HG03159 (cell line): ENCODE data around the gene TUBB8B.
"Not testable (repeated sequence)": the region's sequence is repeated elsewhere in the genome, so short reads cannot be mapped to it uniquely, and the experiment has no call there.

Experiments
- ATAC-seq: cut with Tn5 transposase; IDR thresholded peaks from one replicate; pipeline ENCODE4 v1.9.1; 2021; ENCODE audit warnings: mild to moderate bottlenecking, moderate library complexity; ENCODE audit not compliant: unreplicated experiment

The TUBB8B gene

DNA sequence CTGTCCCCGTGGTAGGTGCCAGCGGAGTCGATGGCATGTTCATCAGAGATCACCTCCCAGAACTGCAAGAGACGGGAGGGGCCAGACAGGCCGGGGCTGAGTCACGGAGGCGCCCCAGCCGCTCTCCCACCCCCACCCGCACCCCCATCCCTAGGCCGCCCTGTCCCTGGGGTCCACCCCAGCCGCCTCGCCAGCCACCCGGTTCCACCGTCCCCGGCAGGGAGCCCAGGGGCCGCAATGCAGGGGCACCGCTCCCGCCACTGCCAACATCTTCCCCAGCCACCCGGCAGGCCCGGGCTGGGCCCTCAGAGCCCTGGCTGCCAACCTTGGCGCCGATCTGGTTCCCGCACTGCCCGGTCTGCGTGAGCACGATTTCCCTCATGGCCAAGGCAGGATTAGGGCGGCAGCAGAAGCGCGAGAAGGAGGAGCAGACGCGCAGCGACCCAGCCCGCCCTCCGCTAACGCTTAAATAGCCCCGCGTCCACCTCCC lies at the start of gene TUBB8B:
Gene TUBB8B (minus strand): TSS at position 440 of the 490 bp plus-strand sequence. CDS start 58 bp downstream, at position 382.
- ATAC-seq = not testable (repeated sequence)

DNA sequence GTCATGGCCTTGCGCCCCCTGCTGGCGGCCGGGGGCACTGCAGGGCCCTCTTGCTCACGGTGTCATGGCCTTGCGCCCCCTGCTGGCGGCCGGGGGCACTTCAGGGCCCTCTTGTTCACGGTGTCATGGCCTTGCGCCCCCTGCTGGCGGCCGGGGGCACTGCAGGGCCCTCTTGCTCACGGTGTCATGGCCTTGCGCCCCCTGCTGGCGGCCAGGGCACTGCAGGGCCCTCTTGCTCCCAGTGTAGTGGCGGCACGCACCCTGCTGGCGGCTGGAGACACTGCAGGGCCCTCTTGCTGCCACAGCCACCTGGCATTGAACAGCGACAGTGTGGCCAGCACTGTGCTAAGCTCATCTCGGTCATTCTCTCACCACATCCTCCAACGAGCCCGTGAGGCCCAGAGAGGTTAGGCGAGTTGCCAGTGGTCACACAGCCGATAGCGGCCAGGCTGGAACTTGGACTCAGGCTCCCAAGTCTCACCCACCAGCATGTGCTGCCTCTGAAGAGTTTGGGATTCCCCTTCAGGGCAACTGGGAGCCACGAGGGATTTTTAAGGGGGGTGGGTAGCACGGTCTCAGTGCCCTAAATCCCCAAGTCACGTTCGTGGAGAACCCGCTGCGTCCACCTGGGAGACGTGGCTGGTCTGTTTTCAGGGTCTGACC lies 48.0 kb upstream of the TUBB8B start:
- peak; percentile 99 for ATAC-seq

DNA sequence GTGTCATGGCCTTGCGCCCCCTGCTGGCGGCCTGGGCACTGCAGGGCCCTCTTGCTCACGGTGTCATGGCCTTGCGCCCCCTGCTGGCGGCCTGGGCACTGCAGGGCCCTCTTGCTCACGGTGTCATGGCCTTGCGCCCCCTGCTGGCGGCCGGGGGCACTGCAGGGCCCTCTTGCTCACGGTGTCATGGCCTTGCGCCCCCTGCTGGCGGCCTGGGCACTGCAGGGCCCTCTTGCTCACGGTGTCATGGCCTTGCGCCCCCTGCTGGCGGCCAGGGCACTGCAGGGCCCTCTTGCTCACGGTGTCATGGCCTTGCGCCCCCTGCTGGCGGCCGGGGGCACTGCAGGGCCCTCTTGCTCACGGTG lies 47.3 kb upstream of the TUBB8B start:
- not testable (repeated sequence) for ATAC-seq

DNA sequence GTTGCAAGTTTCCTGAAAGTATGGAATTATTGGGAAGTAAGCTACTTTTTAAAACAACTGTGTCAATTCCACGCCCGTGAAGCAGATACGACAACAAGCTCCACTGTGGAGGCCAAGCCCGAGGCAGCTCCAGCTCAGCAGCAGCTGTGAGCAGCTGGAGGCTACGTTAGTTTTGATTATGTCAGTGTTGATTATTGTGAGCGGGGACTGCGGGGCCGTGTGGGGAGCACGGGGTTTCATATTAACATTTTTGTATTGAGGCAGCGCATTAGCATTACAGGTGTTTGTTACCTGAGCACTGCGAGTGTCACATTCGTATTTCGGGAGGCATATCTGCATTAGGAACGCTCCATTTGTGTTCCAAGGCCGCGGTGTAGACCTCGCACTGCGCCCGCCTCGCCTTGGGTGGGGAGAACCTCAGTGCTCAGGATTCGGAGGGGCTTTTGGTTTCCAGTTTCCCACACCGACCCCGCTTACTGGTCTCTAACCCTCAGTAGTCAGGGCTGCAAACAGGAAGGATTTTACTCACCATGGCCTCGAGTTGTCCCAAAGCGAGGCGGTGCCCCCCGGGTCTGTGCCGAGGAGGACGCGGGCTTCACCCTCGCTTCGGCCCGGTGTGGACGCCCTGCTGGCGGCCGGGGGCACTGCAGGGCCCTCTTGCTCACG lies 46.8 kb upstream of the TUBB8B start:
- ATAC-seq = not testable (repeated sequence)

DNA sequence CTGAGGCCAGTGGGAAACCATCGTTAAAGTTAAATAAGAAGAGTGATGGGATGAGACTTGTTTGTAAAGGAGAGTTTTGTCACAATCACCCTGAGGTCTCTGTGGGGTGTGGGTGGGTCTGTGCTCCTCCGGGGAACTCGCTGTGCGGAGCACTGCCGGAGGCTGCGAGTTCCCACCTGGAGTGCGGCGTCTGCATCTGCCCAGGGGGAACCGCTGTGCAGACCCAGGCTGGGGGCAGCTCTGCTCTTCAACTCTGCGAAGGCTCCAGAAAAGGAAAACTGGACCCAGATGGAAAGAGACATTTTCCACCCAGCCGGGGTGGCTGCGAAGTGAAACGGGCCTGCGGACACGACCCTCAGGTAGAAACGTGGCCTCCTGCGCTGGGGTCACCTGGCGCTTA lies 46.2 kb upstream of the TUBB8B start:
- not testable (repeated sequence) for ATAC-seq

DNA sequence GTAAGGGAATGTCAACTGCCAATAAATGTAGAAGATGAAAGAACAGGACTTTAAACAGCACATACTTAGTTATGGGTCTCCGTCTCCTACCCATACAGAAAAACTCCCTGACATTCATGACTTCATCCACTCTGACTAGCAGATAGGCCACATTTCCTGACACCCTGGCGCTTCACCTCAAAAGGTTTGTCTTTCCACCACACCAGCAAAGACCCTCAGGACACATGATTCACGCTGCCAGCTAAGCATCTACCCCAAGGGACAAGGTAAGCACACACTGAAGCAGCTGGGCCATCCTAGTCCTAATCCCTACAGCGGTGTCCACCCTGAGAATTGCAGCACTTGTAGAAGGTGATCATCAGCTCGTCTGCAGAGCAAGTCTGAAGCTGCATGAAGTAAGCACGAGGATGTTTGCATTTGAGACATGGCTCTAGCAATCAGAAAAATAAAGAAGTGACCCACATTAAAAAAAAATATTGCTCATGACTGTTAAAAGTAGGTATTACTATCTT lies 44.5 kb upstream of the TUBB8B start:
- ATAC-seq = not testable (repeated sequence)

DNA sequence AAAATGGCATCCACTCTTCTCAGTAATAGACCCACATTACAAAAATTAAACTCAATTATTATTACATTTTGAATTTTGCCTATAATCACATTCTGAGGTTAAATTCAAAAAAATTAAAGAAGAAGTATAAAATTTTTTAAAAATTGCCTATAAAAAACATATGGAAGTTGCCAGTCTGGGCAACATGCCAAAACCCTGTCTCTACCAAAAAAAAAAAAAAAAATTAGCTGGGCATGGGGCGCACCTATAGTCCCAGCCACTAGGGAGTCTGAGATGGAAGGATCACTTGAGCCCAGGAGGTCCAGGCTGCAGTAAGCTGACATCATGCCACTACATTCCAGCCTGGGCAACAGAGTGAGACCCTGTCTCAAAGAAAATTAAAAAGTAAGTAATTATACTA lies 42.1 kb upstream of the TUBB8B start:
- ATAC-seq = not testable (repeated sequence)

DNA sequence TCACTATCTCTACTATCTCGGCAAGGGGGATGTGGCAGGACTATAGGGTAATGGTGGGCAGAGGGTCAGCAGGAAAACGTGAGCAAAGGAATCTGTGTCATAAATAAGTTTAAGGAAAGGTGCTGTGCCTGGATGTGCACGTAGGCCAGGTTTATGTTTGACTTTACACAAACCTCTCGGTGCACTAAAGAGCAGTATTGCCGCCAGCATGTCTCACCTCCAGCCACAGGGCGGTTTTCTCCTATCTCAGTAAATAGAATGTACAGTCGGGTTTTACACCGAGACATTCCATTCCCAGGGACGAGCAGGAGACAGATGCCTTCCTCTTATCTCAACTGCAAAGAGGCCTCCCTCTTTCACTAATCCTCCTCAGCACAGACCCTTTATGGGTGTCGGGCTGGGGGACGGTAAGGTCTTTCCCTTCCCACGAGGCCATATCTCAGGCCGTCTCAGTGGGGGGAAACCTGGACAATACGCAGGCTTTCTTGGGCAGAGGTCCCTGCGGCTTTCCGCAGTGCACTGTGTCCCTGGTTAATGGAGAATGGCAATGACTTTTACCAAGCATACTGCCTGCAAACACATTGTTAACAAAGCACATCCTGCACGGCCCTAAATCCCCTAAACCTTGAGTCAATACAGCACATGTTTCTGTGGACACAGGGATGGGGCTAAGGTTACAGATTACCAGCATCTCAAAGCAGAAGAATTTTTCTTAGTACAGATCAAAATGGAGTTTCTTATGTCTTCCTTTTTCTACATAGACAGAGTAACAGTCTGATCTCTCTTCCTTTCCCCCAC lies 41.2 kb upstream of the TUBB8B start:
- not testable (repeated sequence) for ATAC-seq

DNA sequence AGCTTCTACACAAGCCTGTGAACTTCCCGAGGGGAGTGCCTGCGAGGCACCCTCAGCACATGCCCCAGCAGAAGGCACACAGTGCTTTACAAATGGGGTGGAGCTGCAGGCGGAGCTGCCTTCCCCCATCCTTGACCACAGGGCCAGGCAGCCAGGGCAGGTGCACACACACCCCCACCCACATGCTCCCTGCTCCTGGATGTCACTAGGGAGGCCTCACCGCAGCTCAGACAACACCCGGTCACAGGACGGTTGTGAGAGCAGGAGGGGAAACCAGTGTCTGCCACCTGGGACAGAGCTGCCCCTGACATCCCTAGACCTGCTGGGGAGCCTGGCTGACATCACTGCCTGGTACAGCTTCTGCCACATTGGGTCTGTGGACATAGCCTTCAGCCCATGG lies 39.7 kb upstream of the TUBB8B start:
- ATAC-seq = not testable (repeated sequence)

DNA sequence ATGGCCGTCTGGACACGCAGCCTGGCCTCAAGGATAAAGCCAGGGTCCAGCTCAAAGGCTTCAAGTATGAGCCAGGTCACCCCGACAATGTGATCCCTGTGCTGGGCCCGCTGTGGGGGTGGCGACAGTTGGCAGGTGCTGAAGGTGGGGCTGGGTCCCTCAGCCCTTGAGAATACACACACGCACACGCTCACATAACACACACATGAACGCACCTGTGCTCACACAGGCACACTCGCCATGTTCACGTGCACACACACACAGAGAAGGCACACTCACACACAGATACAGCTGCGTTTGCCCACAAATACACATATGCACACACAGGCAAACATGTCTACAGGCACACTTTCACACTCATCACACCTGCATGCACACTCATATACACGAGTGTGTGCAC lies 35.4 kb upstream of the TUBB8B start:
- not testable (repeated sequence) for ATAC-seq

DNA sequence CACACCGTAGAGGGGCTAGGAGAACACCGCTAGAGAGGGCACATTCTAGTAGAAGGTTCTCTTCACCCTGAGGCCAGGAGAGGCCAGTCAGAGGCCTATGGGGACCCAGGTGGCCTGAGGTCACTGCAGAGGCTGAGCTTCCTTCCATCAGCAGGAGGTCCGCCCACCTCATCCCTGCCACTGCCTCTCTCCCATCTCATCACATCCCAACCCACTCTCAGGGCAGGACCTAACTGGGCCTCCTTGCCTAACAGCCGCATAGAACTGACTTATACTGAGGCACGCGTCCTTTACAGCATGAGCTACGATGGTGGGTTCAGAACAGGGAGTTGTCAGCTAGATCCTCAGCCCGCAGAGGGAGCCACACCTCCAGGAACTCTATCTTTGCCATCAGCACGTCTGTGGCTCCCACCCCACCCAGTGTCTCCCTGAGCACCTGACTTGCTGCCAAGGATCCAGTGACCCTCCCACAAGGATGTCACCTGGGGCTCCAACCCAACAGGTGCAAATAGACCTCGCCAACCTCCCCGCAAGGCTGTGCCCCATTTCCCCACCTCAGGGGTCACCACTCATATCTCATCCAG lies 33.3 kb upstream of the TUBB8B start:
- ATAC-seq = not testable (repeated sequence)

DNA sequence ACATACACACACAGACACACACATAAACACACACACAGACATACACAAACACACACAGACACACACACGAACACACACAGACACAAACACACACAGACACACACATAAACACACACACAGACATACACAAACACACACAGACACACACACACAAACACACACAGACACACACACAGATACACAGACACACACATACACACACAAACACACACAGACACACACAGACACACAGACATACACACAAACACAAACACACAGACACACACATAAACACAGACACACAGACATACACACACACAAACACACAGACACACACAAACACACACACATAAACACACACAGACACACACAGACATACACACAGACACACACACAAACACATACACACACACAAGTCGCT lies 31.5 kb upstream of the TUBB8B start:
- ATAC-seq = not testable (repeated sequence)

DNA sequence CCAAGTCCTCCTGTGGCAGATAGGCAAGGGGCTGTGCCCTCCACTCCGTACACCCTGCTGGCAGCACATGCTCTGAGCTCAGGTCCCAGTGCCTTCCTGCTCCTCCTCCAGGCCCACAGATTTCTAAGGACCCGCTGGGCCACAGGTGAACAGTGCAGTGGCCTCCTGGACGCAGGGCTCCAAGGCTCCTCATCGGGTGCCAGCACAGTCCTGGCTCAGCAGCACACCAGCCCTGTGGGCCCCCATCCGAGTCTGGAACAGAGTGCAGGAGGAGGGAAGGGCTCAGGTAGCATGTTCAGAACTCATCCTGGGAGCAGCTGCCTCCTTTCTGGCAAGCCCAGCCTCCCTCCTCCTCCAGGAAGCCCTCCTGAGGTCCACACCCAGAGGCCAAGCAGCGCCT lies 30.8 kb upstream of the TUBB8B start:
- ATAC-seq = not testable (repeated sequence)

DNA sequence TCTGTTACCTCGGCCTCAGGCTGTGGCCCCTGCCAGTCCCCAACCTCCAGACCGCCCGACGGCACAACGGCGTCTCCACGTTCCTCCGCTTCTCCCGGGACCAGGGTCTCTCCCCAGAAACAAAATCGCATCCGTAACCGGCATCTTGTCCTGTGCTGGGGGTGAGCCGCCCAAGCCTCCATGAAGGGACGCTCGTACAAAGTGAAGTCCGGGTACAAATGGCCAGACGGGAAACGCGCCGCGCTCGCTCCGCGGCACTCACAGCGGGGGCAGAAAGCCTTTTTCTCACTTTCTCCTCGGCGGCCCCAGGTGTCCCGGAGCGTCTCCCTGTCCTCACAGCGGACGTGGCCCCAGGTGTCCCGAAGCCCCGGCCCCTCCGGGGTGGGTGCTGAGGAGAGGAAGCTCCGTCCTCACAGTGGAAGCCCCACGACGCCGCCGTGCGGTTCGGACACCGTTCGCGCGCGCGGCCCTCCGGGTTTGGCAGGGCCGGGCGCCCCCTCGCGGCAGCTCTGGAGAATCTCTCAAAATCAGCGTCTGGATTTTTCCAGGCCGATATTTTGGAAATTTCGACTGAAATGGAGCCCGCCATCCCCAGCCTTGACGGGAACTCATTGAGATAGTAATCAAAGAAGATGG lies 26.2 kb upstream of the TUBB8B start:
- not testable (repeated sequence) for ATAC-seq

DNA sequence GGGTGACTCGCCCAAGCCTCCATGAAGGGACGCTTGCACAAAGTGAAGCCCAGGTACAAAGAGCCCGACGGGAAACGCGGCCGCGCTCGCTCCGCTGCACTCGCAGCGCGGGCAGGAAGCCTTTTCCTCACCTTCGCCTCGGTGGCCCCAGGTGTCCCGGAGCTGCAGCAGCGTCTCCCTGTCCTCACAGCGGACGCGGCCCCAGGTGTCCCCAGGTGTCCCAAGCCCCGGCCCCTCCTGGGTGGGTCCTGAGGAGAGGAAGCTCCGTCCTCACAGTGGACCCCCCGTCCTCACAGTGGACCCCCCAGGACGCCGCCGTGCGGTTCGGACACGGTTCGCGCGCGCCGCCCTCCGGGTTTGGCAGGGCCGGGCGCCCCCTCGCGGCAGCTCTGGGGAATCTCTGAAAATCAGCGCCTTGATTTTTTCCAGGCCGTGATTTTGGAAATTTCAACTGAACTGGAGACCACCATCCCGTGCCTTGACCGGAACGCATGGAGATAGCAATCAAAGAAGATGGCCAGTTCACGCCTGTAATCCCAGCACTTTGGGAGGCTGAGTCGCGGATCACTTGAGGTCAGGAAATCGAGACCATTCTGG lies 23.9 kb upstream of the TUBB8B start:
- ATAC-seq = not testable (repeated sequence)

DNA sequence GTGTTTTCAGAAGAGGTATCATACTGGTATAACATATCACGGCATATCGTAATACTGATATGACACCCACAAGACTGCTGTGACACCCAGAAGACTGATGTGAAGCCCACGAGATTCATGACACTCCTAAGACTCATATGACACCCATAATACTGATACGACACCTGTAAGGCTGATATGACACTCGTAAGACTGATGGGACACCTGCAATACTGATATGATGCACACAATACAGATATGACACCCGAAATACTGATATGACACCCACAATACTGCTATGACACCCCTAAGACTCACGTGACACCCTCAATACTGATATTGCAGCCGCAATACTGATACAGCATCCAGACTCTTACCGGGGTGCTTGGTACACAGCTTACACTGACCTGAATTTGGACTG lies 18.3 kb upstream of the TUBB8B start:
- ATAC-seq = not testable (repeated sequence)

DNA sequence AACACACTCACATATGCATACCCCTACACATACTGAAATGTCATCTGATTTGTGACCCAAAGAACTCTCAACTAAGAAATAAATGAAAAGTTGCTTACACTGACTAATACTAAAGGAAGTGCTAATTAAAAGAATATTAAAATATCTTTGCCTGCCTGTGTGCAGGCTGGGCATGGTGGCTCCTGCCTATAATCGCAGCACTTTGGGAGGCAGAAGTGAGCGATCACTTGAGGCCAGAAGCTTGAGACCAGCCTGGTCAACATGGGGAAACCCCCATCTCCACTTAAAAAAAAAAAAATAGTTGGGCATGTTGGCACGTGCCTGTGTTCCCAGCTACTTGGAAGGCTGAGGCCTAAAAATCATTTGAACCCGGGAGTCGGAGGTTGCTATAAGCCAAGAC lies 14.9 kb upstream of the TUBB8B start:
- not testable (repeated sequence) for ATAC-seq

DNA sequence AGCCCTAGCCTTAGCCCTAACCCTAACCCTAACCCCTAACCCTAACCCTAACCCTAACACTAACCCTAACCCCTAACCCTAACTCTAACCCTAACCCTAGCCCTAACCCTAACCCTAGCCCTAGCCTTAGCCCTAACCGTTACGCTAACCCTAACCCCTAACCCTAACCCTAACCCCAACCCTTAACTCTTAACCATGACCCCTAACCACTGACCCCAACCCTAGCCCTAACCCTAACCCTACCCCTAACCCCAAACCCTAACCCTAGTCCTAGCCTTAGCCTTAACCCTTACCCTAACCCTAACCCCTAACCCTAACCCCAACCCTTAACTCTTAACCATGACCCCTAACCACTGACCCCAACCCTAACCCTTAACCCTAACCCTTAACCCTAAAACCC lies 14.2 kb upstream of the TUBB8B start:
- ATAC-seq = not testable (repeated sequence)

DNA sequence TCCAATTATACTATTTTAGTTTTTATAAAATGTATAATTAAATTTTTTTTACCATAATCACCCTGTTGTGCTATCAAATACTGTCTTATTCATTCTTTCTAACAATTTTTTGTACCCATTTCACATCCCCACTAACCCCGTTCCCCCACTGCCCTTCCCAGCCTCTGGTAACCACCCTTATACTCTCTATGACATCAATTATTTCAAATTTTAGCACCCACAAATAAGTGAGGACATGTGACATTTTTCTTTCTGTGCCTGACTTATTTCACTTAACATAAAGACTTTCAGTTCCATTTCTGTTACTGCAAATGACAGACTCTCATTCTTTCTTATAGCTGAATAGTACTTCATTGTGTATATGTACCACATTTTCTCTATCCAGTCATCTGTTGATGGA lies 5.0 kb upstream of the TUBB8B start:
- ATAC-seq = not testable (repeated sequence)

DNA sequence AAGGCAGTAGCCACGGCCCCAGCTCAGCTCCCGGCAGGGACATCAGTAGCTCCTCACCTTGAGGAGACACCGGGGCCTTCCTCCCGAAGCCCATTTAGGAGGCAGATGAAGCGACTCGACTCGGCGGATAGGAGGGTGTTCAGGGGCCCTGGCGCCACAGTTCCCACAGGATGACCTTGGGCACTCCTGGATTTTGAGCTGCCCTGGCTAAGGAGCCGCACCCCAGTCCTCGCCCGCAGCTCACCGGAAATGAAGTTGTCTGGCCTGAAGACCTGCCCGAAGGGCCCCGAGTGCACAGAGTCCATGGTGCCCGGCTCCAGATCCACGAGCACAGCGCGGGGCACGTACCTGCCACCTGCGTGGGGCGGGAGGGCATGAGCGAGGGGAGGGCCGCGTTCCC lies 719 bp downstream of the TUBB8B start:
- not testable (repeated sequence) for ATAC-seq
